ENCODE measurements around the gene DAAM2.

The DAAM2 gene

DNA sequence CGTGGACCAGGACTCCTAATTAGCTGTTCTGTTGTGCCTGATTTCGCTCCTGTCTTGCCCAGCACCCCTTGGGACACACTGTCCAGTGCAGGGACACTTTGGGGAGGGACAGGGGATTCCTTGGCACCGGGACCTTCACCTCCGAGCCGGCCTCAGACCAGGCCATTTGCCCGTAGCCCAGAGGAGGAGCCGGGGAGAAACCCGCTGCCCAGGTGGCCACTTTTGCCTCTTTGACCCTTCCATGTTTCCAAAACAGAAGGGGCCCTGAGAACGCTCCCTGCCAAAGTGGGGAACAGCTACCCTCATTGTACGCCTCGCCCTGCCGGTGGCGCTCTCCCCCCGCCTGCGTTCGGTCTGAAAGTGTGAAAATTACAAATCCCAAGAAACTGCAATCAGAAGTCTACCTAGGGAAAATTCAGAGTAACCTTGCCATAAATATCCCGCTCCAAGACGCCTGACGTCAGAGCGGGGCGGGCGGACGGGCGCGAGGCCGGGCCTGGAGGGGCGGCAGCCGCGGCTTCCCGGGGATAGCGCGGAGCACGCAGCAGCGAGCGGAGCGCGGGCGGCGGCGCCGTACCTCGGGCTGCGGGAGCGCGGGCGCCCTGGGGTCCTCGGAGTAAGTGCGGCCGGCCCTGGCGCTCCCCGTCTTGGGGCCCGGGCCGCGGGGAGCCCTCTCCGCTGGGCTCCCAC, at the start of gene DAAM2:
Gene DAAM2 (plus strand): TSS at position 527 of the 690 bp plus-strand sequence. CDS start 63,927 bp downstream, outside the sequence.
- FAIRE-seq: no peak

DNA sequence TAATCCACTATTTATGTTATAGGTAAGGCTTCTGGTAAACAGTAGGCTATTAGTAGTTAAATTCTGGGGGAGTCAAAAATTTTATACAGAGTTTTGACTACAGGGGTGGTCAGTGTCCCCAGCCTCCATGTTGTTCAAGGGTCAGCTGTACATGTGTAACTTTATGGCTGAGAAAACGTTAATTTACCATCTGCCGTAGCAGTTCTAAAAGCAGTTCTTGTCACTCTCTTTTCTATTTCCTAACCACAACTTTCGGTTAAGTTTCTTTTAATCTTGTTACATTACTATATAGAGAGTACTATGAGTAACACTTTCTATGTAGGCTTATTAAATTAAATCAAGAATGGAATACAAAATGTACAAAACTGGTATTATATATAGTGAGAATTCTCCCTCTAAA, 45.4 kb upstream of the DAAM2 start:
- FAIRE-seq: no peak

DNA sequence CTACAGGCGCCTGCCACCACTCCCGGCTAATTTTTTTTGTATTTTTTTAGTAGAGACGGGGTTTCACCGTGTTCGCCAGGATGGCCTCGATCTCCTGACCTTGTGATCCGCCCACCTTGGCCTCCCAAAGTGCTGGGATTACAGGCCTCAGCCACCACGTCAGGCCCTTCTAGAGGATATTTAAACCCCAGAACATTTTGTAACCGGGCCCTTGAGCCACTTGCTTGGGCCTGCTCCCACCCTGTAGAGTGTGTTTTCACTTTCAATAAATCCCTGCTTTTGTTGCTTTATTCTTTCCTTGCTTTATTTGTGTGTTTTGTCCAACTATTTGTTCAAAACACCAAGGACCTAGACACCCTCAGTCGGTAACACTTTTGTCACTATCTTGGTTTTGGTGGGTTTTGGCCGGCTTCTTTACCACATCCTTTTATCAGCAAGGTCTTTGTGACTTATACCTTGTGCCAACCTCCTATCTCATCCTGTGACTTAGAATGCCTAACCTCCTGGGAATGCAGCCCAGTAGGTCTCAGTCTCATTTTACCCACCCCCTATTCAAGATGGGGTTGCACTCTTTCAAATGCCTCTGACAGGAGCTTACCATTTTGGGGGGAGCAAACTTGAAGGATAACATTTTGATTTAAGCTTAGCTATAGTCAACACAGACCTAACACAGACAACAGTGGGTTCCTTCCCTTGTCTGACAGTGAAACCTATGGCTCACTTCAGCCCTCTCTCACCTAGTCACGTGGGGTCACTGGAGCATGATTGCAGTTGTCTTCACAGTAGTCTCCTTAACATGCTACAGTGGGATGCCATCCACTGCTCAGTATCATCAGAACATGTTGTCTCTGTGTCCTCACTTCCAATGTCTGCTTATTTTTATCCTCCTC, 39.1 kb upstream of the DAAM2 start:
- no peak for FAIRE-seq

DNA sequence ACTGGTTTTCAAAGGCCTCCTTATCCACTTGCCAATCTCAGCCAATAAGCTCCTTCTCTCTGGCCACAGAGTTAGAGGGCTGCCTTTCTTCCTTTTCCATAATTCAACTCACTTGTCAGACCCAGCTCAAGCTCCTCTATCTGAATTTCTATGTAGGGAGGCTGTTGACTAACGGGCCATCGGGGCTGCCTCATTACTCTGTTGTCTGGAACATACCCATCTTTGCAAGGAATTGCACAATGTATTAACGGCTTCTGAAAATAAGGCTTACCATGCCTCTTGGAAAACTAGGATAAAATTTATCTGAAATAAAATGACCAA, 38.5 kb upstream of the DAAM2 start:
- FAIRE-seq: no peak

DNA sequence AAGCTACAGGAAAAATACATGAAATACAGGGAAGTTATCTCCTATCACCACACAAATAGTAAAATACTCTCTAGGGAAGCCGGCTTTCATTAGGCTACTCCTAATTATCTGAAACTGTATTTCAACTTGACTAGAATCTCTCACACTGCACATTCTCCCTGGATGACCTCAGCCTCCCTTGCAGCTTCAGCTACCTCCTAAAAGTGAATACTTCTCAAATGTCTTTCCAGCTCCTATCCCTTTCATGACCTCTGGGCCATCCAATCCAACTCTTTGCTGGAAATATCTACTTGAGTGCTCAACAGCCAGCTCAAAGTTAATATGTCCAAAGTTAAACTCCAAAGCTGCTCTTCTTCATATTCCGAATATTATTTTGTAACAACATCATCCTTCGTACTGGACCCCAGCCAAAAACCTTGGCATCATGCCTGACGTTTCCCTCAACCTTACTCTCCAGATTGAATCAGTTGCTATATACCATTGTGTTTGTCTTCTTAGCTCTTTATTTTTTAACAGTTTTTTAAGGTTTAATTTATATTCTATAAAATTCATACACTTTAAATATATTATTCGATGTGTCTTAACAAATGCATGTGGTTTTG, 37.6 kb upstream of the DAAM2 start:
- no peak for FAIRE-seq

GRCh38 chr6:39755231-39755630, 36.9 kb upstream of the DAAM2 start:
- no peak for FAIRE-seq

- FAIRE-seq: no peak
These were observed 35.6 kb upstream of the DAAM2 start for GRCh38 chr6:39756582-39756981.

GRCh38 chr6:39758905-39759605, 33.1 kb upstream of the DAAM2 start:
- FAIRE-seq: no peak

- no peak for FAIRE-seq
These were observed 31.8 kb upstream of the DAAM2 start for GRCh38 chr6:39760226-39760952.

- no peak for FAIRE-seq
These were observed 26.6 kb upstream of the DAAM2 start for GRCh38 chr6:39765508-39766065.

GRCh38 chr6:39769012-39769411, 23.2 kb upstream of the DAAM2 start:
- no peak for FAIRE-seq

- no peak for FAIRE-seq
These were observed 21.7 kb upstream of the DAAM2 start for GRCh38 chr6:39770446-39770845.

- no peak for FAIRE-seq
These were observed 19.5 kb upstream of the DAAM2 start for GRCh38 chr6:39772559-39773273.

GRCh38 chr6:39773782-39774181, 18.4 kb upstream of the DAAM2 start:
- FAIRE-seq: no peak

DNA sequence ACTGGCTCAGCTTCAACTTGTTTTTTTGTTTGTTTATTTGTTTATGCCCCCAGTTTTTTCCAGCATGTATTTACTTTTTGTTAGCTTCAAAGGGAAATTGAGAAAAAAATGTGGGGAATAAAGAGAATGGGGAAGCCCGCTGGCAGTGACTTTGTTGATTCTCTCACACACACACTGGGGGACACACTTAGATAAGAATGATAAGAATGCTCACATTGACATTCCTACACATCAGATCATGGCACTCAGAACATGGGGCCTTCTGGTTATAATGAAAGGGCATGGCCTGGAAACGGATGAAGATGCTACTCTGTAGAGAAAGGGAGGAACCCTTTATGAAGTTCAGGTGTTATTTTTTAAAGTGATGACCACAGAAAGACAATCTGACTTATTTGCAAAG, 15.6 kb upstream of the DAAM2 start:
- no peak for FAIRE-seq

GRCh38 chr6:39777218-39777617, 15.0 kb upstream of the DAAM2 start:
- FAIRE-seq: no peak

- no peak for FAIRE-seq
These were observed 14.5 kb upstream of the DAAM2 start for GRCh38 chr6:39777661-39778060.

DNA sequence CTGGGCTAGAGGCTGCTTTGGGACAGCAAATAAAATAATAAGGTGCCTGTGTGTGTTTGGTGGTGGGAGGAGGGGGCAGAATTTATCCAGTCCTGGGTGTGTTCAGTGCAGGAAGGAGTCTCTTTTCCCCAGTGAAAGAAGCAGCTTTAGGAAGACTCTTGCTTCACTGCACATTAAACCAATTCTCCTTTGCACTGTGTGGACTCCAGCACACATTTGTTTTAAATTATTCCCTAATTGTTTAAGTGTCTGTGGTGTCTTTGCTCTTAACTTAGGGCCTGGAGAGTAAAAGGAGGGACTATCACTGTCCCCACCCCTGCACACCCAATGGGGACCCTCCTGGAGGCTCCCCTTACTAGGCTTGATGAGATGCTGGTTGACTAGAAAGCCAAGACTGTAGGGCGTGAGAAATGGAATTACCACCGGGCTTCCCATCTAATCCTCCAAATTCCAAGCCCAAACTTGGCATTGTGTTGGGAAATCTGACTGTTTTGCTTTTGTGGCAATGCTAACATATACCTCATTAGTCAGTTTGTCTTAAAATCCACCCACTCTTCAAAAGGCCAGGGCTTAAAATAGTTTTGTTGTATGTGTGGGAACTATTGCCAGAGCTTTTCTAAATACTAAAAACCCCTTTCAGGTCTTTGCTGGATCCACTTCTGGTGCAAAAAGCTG, 13.5 kb upstream of the DAAM2 start:
- FAIRE-seq: no peak

- no peak for FAIRE-seq
These were observed 6.9 kb upstream of the DAAM2 start for GRCh38 chr6:39785281-39785680.

DNA sequence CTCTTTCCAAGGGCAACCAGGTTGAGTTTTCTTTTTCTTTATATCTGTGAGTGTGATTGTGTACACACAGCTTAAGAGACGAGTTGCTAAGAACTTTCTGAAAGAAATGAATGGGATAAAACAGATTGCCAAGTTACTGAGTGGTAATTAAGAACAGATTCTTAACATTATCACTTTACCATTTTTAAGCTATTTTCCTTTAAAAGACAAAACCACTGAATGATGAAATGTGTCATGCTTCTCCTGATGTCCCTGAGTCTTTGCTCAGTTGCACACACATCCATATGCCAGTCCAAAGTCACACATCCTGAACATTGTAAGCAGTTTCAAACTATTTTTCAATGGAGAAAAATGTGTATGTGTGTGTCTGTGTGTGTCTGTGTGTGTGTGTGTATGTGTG, 5.5 kb upstream of the DAAM2 start:
- no peak for FAIRE-seq

GRCh38 chr6:39787322-39787721, 4.9 kb upstream of the DAAM2 start:
- no peak for FAIRE-seq

Measured in G401.6 (cell line).